GM10248 (cell line): ENCODE data around the gene ARHGAP40.

Source experiments
- CTCF ChIA-PET: fragments of 300-600 bp; sonication (Branson Sonifier 250); formaldehyde crosslinking; extraction: SDS; loops from one replicate; lab custom pipeline; 2021; ENCODE audit warnings: antibody characterized with exemption; lab: Yijun Ruan, JAX
- POLR2A ChIA-PET: fragments of 350-650 bp; sonication (Branson Sonifier 250); formaldehyde crosslinking; extraction: SDS; loops from one replicate; lab custom pipeline; 2020; ENCODE audit warnings: antibody characterized with exemption; lab: Yijun Ruan, JAX
- DNase-seq: peaks from one replicate; pipeline ENCODE4 v3.0.0; 2012; ENCODE audit errors: extremely low spot score
- TF ChIP-seq, protein P1 (sequence below): IDR thresholded peaks from 2 replicates; pipeline ENCODE4 v1.5.1; 2012; ENCODE audit warnings: mild to moderate bottlenecking, low read depth; ENCODE audit errors: extremely low read depth, missing control alignments, control extremely low read depth

The ARHGAP40 gene

DNA sequence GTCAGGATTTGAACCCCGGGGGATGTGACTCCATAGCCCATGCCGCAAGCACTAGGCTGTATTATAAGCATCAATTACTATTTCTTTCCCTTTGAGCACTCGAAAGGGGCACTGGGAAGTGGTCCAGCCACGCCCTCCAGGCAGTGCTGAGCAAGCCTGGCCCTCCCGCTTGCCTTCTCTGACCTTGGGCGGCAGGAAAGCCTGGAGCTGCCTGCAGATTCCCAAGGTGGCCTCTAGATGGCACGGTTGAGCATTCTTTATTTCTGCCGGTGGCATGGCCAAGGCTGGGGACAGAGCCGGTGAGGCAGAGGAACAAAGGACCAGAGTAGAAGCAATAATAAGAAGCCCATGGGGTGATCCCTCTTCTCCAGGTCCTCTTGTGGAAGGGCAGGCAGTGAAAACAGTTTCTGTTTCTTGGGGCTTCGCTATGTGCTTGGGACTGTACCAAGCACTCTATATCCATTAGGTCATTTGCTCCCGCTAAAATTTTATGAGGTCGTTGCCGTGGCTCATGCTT lies 32.0 kb downstream of the ARHGAP40 start:
- peak; percentile 83 for DNase-seq
- ChIA-PET POLR2A (no interaction called here), CTCF (interaction anchor here (0.8 to 4.8 kb wide), 24 partner anchors 9 to 331 kb away, joined by 3 to 44 read pairs (median 4); partner anchors contain the start of genes ADIG and RALGAPB)
- TF ChIP-seq, protein P1, sequence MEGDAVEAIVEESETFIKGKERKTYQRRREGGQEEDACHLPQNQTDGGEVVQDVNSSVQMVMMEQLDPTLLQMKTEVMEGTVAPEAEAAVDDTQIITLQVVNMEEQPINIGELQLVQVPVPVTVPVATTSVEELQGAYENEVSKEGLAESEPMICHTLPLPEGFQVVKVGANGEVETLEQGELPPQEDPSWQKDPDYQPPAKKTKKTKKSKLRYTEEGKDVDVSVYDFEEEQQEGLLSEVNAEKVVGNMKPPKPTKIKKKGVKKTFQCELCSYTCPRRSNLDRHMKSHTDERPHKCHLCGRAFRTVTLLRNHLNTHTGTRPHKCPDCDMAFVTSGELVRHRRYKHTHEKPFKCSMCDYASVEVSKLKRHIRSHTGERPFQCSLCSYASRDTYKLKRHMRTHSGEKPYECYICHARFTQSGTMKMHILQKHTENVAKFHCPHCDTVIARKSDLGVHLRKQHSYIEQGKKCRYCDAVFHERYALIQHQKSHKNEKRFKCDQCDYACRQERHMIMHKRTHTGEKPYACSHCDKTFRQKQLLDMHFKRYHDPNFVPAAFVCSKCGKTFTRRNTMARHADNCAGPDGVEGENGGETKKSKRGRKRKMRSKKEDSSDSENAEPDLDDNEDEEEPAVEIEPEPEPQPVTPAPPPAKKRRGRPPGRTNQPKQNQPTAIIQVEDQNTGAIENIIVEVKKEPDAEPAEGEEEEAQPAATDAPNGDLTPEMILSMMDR: peak; percentile 94

DNA sequence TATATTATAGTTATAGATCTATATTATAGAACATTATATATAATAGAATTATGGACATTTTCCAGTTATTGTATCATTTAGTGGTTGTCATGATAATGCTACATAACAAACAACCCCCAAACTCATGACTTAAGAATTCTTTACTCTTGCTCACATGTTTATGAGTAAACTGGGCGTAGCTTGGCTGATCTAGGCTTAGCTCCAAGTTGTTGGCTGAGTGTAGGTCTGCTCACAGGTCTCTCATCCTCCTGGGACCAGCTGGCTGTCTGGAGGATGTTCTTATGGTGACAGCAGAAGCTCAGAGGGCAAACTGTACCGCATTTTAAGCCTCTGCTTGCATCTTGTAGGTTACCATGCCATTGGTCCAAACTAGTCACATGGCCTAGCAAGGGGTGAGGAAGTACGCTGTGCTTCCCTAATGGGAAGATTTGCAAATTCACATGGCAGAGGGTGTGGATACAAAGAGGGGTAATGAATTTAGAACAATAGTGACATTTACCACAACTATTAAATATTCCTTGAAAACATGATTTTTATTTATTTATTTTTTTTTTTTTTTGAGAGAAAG lies 34.2 kb downstream of the ARHGAP40 start:
- POLR2A ChIA-PET: no interaction called here
- no peak for DNase-seq
- CTCF ChIA-PET: interaction anchor here (1.0 to 4.8 kb wide), 4 partner anchors 8 to 97 kb away, joined by 3 to 44 read pairs (median 4); no protein-coding TSS in a partner anchor
- TF ChIP-seq, protein P1: no peak

DNA sequence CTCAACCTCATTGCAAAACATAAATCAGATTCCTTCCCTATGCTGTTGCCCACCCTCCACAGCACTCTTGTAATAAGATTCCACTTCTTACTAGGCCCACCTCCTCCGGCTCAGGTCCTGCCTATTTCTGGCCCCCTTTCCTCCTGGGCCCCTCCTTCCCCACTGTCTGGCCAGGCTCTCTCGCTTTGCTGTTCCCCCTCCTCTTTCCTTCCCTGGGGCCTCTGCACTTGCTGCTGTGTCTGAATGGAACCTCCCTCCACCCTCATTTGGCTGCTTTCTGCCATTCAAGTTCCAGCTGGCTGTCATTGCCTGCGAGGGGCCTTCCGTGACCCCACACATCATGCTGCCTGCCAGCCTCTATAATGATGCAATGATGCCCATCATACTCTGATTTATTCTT lies 38.9 kb downstream of the ARHGAP40 start:
- ChIA-PET CTCF (interaction anchor here (1.0 to 1.4 kb wide), 3 partner anchors 9 to 151 kb away, joined by 3 to 4 read pairs (median 4); no protein-coding TSS in a partner anchor), POLR2A (no interaction called here)
- TF ChIP-seq, protein P1: no peak
- no peak for DNase-seq

DNA sequence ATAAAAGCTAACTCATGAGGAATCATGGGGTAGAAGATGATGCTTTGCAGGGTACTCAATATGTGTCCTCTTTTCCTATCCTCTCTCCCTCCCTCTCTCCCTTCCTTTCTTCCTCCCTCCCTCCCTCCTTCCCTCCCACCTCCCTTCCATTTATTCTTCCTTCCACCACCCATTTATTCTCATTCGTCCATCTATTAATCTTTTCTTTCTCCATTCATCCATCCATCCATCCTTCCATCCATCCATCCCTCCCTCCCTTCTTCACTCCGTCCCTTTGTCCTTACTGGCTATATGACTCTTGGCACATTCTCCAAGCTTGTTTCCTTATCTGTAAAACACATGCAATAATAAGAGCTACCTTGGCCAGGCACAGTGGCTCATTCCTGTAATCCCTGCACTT lies 40.9 kb downstream of the ARHGAP40 start:
- ChIA-PET CTCF (interaction anchor here (0.7 to 4.5 kb wide), 11 partner anchors 8 to 407 kb away, joined by 3 to 44 read pairs (median 4); partner anchors contain the start of gene SLC32A1), POLR2A (no interaction called here)
- TF ChIP-seq, protein P1: no peak
- no peak for DNase-seq

DNA sequence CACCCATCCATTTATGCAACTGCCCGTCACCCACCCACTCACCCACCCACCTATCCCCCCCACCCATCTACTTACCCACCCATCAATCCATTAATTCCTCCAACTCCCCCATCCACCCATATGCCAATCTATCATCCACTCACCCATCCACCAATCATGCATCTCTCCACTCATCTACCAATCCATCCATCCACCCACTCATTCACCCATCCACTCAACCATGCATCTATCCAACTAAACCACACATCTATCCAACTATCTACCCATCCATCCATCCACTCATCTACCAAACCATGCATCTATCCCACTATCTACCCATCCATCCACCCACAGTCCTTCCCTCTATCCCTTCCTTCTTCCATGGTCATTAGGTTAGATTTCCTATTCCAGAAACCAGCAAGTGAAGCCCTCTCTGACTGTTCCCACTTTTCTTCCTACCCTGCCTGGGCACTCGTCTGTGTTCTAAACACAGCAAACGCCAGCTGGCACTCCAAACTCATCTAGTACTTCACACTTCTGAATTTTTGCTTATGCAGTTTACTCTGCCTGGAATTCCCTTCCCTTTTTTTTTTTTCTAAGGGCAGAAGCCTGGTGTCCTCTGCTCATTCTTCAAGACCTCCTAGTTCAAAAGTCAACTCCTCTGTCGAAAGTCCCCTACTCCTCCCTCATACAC lies 43.1 kb downstream of the ARHGAP40 start:
- TF ChIP-seq, protein P1: no peak
- POLR2A ChIA-PET: no interaction called here
- CTCF ChIA-PET: interaction anchor here (0.9 to 4.5 kb wide), 12 partner anchors 7 to 405 kb away, joined by 3 to 44 read pairs (median 4); partner anchors contain the start of gene SLC32A1
- DNase-seq: no peak

DNA sequence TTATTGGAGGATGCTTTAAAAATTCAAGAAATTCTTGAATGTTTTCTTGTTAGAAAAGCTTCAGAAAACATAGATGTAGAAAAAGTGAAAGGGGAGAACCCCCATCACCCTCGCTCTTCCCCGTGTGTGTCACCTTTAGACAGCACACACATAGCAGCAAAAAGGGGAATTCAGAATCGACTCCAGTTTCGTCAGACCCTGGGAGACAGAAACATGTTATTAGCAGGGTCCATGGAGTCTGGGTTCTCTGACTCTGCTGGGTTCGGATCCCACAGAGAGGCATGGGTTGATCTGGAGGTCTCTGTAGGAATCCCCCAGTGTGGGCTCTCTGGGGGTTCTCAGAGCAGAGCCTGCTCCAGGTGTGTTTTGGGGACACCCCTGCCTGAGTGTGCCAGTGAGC lies 43.7 kb downstream of the ARHGAP40 start:
- CTCF ChIA-PET: interaction anchor here (0.6 to 4.5 kb wide), 20 partner anchors 8 to 405 kb away, joined by 3 to 44 read pairs (median 4); no protein-coding TSS in a partner anchor
- POLR2A ChIA-PET: no interaction called here
- TF ChIP-seq, protein P1: no peak
- peak; percentile 60 for DNase-seq
